ENCODE results near the gene MCTP1.

MCTP1 gene

GRCh38 chr5:95035891-95036685 is 248.8 kb downstream of the MCTP1 start:
- no peak overlapping the region for H3K23ac ChIP-seq (ENCODE audit: low read length)
- no CpG with 5 or more reads among the region's 7 CpGs for WGBS (ENCODE audit: extremely low coverage, insufficient coverage, low lambda C conversion rate)
- DNase-seq = no peak
- no peak overlapping the region for H3K4me2 ChIP-seq (ENCODE audit: low read length)
- H3K56ac ChIP-seq (ENCODE audit: low read length) = no peak overlapping the region
- no peak overlapping the region for H2BK5ac ChIP-seq (ENCODE audit: low read length)
- no peaks in the 10 kb centered on the region for H3K36me3 ChIP-seq (ENCODE audit: control insufficient read depth, insufficient read depth, low read length)
- no peaks in the 10 kb centered on the region for H3K79me2 ChIP-seq (ENCODE audit: control insufficient read depth, insufficient read depth, low read length)
- no peak overlapping the region for H3K27ac ChIP-seq (ENCODE audit: low read depth, low read length)
- H3K27me3 ChIP-seq (ENCODE audit: insufficient read depth, low read length, poor library complexity) = no peaks in the 10 kb centered on the region
- no peaks in the 10 kb centered on the region for H3K79me1 ChIP-seq (ENCODE audit: low read length)
- no peak overlapping the region for H4K8ac ChIP-seq (ENCODE audit: low read depth, low read length)
- no peak overlapping the region for H2AK5ac ChIP-seq (ENCODE audit: low read length)
- no peak overlapping the region for H4K5ac ChIP-seq (ENCODE audit: low read length)
- H3K18ac ChIP-seq (ENCODE audit: low read length) = no peak overlapping the region
- no peak overlapping the region for H3K4me3 ChIP-seq (ENCODE audit: low read length)
- no peaks in the 10 kb centered on the region for H3K4me1 ChIP-seq (ENCODE audit: control insufficient read depth, low read depth, low read length)
- no peak overlapping the region for H2BK120ac ChIP-seq (ENCODE audit: low read depth, low read length)
- no peak overlapping the region for H2BK15ac ChIP-seq (replicated peaks; ENCODE audit: low read depth)
- no peak overlapping the region for H3K4ac ChIP-seq (ENCODE audit: low read depth, low read length)
- H3K9ac ChIP-seq (ENCODE audit: low read length) = no peak overlapping the region

DNA sequence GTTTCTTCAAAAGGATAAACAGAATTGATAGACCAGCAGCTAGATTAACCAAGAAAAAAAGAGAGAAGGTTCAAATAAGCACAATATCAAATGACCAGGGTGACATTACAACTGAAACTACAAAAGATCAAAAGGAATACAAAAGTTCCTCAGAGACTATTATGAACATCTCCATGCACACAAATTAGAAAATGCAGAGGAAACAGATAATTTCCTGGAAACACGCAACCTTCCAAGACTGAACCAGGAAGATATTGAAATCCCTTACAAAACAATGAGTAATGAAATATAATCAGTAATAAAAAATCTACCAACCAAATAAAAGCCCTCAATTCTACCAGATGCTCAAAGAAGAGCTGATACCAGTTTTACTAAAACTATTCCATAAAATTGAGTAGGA is 252.1 kb downstream of the MCTP1 start:
- no peak overlapping the region for H2AK5ac ChIP-seq (ENCODE audit: low read length)
- no peaks in the 10 kb centered on the region for H3K79me1 ChIP-seq (ENCODE audit: low read length)
- no peak overlapping the region for H3K4me3 ChIP-seq (ENCODE audit: low read length)
- H2BK5ac ChIP-seq (ENCODE audit: low read length) = no peak overlapping the region
- H3K27me3 ChIP-seq (ENCODE audit: insufficient read depth, low read length, poor library complexity) = no peaks in the 10 kb centered on the region
- H3K9ac ChIP-seq (ENCODE audit: low read length) = no peak overlapping the region
- H4K8ac ChIP-seq (ENCODE audit: low read depth, low read length) = no peak overlapping the region
- H3K18ac ChIP-seq (ENCODE audit: low read length) = no peak overlapping the region
- H2BK15ac ChIP-seq (replicated peaks; ENCODE audit: low read depth) = no peak overlapping the region
- H3K4me2 ChIP-seq (ENCODE audit: low read length) = no peak overlapping the region
- H3K23ac ChIP-seq (ENCODE audit: low read length) = no peak overlapping the region
- H4K5ac ChIP-seq (ENCODE audit: low read length) = no peak overlapping the region
- no peaks in the 10 kb centered on the region for H3K4me1 ChIP-seq (ENCODE audit: control insufficient read depth, low read depth, low read length)
- DNase-seq = no peak
- no peak overlapping the region for H2BK120ac ChIP-seq (ENCODE audit: low read depth, low read length)
- WGBS (ENCODE audit: extremely low coverage, insufficient coverage, low lambda C conversion rate) = no CpG with 5 or more reads among the region's 1 CpG
- no peaks in the 10 kb centered on the region for H3K79me2 ChIP-seq (ENCODE audit: control insufficient read depth, insufficient read depth, low read length)
- H3K36me3 ChIP-seq (ENCODE audit: control insufficient read depth, insufficient read depth, low read length) = no peaks in the 10 kb centered on the region
- H3K56ac ChIP-seq (ENCODE audit: low read length) = no peak overlapping the region
- H3K27ac ChIP-seq (ENCODE audit: low read depth, low read length) = no peak overlapping the region
- H3K4ac ChIP-seq (ENCODE audit: low read depth, low read length) = no peak overlapping the region

GRCh38 chr5:95029569-95030366 is 255.1 kb downstream of the MCTP1 start:
- H3K36me3 ChIP-seq (ENCODE audit: control insufficient read depth, insufficient read depth, low read length) = no peaks in the 10 kb centered on the region
- no peak overlapping the region for H4K5ac ChIP-seq (ENCODE audit: low read length)
- no peak overlapping the region for H3K4me2 ChIP-seq (ENCODE audit: low read length)
- no peaks in the 10 kb centered on the region for H3K4me1 ChIP-seq (ENCODE audit: control insufficient read depth, low read depth, low read length)
- no peak overlapping the region for H2BK120ac ChIP-seq (ENCODE audit: low read depth, low read length)
- H3K79me1 ChIP-seq (ENCODE audit: low read length) = no peaks in the 10 kb centered on the region
- peak; percentile 3 for DNase-seq
- no peak overlapping the region for H3K9ac ChIP-seq (ENCODE audit: low read length)
- no peak overlapping the region for H3K4ac ChIP-seq (ENCODE audit: low read depth, low read length)
- no CpG with 5 or more reads among the region's 9 CpGs for WGBS (ENCODE audit: extremely low coverage, insufficient coverage, low lambda C conversion rate)
- H2AK5ac ChIP-seq (ENCODE audit: low read length) = no peak overlapping the region
- no peaks in the 10 kb centered on the region for H3K27me3 ChIP-seq (ENCODE audit: insufficient read depth, low read length, poor library complexity)
- H3K27ac ChIP-seq (ENCODE audit: low read depth, low read length) = no peak overlapping the region
- H3K79me2 ChIP-seq (ENCODE audit: control insufficient read depth, insufficient read depth, low read length) = no peaks in the 10 kb centered on the region
- H2BK5ac ChIP-seq (ENCODE audit: low read length) = no peak overlapping the region
- H3K4me3 ChIP-seq (ENCODE audit: low read length) = no peak overlapping the region
- H3K56ac ChIP-seq (ENCODE audit: low read length) = no peak overlapping the region
- no peak overlapping the region for H3K23ac ChIP-seq (ENCODE audit: low read length)
- H4K8ac ChIP-seq (ENCODE audit: low read depth, low read length) = no peak overlapping the region
- no peak overlapping the region for H3K18ac ChIP-seq (ENCODE audit: low read length)
- H2BK15ac ChIP-seq (replicated peaks; ENCODE audit: low read depth) = no peak overlapping the region

GRCh38 chr5:95027775-95028174 is 257.1 kb downstream of the MCTP1 start:
- Histone ChIP-seq H3K4me1 (ENCODE audit: control insufficient read depth, low read depth, low read length) (no peaks in the 10 kb centered on the region), H3K56ac (ENCODE audit: low read length) (no peak overlapping the region), H3K4me3 (ENCODE audit: low read length) (no peak overlapping the region), H2BK15ac (replicated peaks; ENCODE audit: low read depth) (no peak overlapping the region), H3K9ac (ENCODE audit: low read length) (no peak overlapping the region), H3K4me2 (ENCODE audit: low read length) (no peak overlapping the region), H3K23ac (ENCODE audit: low read length) (no peak overlapping the region), H3K27me3 (ENCODE audit: insufficient read depth, low read length, poor library complexity) (no peaks in the 10 kb centered on the region), H3K79me2 (ENCODE audit: control insufficient read depth, insufficient read depth, low read length) (no peaks in the 10 kb centered on the region), H3K4ac (ENCODE audit: low read depth, low read length) (no peak overlapping the region), H3K18ac (ENCODE audit: low read length) (no peak overlapping the region), H2BK120ac (ENCODE audit: low read depth, low read length) (no peak overlapping the region), H4K8ac (ENCODE audit: low read depth, low read length) (no peak overlapping the region), H3K36me3 (ENCODE audit: control insufficient read depth, insufficient read depth, low read length) (no peaks in the 10 kb centered on the region), H2BK5ac (ENCODE audit: low read length) (no peak overlapping the region), H3K79me1 (ENCODE audit: low read length) (no peaks in the 10 kb centered on the region), H3K27ac (ENCODE audit: low read depth, low read length) (no peak overlapping the region), H2AK5ac (ENCODE audit: low read length) (no peak overlapping the region), H4K5ac (ENCODE audit: low read length) (no peak overlapping the region)
- DNase-seq = no peak
- WGBS (ENCODE audit: extremely low coverage, insufficient coverage, low lambda C conversion rate) = no CpG with 5 or more reads among the region's 3 CpGs

DNA sequence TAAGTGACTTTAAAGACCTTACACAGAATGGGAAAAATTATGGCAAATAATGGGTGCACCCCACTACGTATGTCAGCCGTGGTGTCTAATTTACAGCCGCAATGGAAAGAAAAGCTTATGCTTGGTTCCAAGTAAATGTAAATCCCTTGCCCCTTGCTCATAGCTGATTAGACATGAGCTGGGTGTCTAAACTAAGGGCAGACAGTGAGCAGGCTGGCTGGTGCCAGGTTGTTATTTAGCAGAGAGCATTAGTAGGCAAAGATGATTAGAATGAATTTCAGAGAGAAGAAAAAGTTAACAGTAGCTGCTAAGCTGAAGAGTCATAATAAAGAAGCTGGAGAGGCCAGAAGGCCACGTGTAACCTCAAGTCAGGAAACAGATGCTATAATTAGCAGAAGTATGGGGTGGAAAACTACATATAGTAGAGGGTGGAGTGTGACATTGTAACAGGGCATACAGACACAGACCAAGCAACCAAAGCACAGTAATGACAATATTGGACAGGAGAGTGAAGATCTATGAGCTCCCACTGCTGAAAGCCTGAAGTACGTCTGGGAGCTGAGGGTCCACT is 257.7 kb downstream of the MCTP1 start:
- H4K8ac ChIP-seq (ENCODE audit: low read depth, low read length) = no peak overlapping the region
- no peaks in the 10 kb centered on the region for H3K36me3 ChIP-seq (ENCODE audit: control insufficient read depth, insufficient read depth, low read length)
- H3K79me2 ChIP-seq (ENCODE audit: control insufficient read depth, insufficient read depth, low read length) = no peaks in the 10 kb centered on the region
- no peak overlapping the region for H2BK120ac ChIP-seq (ENCODE audit: low read depth, low read length)
- H3K56ac ChIP-seq (ENCODE audit: low read length) = no peak overlapping the region
- no CpG with 5 or more reads among the region's 5 CpGs for WGBS (ENCODE audit: extremely low coverage, insufficient coverage, low lambda C conversion rate)
- H3K4me2 ChIP-seq (ENCODE audit: low read length) = no peak overlapping the region
- H2AK5ac ChIP-seq (ENCODE audit: low read length) = no peak overlapping the region
- no peaks in the 10 kb centered on the region for H3K27me3 ChIP-seq (ENCODE audit: insufficient read depth, low read length, poor library complexity)
- H3K4me1 ChIP-seq (ENCODE audit: control insufficient read depth, low read depth, low read length) = no peaks in the 10 kb centered on the region
- no peak overlapping the region for H3K9ac ChIP-seq (ENCODE audit: low read length)
- no peak for DNase-seq
- H3K27ac ChIP-seq (ENCODE audit: low read depth, low read length) = no peak overlapping the region
- H3K23ac ChIP-seq (ENCODE audit: low read length) = no peak overlapping the region
- no peak overlapping the region for H4K5ac ChIP-seq (ENCODE audit: low read length)
- no peak overlapping the region for H3K4me3 ChIP-seq (ENCODE audit: low read length)
- H3K18ac ChIP-seq (ENCODE audit: low read length) = no peak overlapping the region
- no peak overlapping the region for H2BK5ac ChIP-seq (ENCODE audit: low read length)
- H3K79me1 ChIP-seq (ENCODE audit: low read length) = no peaks in the 10 kb centered on the region
- no peak overlapping the region for H2BK15ac ChIP-seq (replicated peaks; ENCODE audit: low read depth)
- H3K4ac ChIP-seq (ENCODE audit: low read depth, low read length) = no peak overlapping the region

Measured in mesendoderm (in vitro differentiated cells).